ENCODE results near the gene RPL10A. TPM values are rescaled to one million over a fixed set of nuclear protein-coding genes. Genes with fewer than 3 reads are reported as not detected.

RPL10A gene
- total and polyA plus RNA-seq, 2 of the 13 experiments (the other 11 are each of a cell fraction or from before 2014, with no cell fraction given): 1,854 to 2,726 TPM

DNA sequence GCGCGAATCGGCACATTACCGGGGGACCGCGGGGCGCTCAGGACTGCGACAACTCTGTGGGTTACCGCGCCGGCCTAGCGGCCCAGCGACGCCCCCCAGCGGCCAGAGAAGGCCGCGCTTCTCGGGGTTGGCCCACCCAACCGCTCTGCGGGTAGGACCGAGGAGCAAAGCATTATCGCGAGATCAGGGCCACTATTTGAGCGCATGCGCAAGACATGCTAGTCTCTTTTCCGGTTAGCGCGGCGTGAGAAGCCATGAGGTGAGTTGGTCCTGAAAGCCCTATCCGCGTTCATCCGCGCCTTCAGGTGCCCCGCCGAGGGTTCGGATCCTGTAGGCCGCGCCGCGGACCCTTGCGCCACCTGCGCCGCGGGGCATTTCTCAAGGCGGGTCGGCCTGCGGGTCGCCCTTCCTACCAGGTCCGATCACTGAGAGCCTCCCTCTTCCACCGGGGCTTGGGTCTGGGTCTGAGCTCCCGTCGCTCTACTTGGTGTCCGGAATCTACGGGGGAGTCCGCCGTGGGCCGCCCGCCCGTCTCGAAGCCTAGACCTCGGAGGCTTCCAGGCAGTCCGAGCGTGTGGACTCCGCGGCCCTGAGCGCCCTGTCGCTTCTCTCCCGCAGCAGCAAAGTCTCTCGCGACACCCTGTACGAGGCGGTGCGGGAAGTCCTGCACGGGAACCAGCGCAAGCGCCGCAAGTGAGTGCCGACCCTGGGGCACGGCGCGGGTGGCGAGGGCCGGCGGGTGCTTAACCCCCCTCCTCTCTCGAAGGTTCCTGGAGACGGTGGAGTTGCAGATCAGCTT is at the start of gene RPL10A (continued):
- TF ChIP-seq DNMT3B (CRISPR knock-in tag; conservative IDR thresholded peaks at IDR 0.05): peak; percentile 59
- TF ChIP-seq NFYB (CRISPR knock-in tag; IDR thresholded peaks at IDR 0.05): peak; percentile 63
- 0 out of 2 replicates have a peak, but pooled peaks have one; percentile 15 for TF ChIP-seq ZKSCAN1 (IDR thresholded peaks at IDR 0.05; ENCODE audit: low read length)
- TF ChIP-seq NFIC (IDR thresholded peaks at IDR 0.05; ENCODE audit: low read length): no peak; the same call in 1 of the 2 replicates
- peak; percentile 90; the same call in 1 of the 2 replicates for TF ChIP-seq TBX2 (CRISPR knock-in tag; IDR thresholded peaks at IDR 0.05; ENCODE audit: borderline replicate concordance)
- TF ChIP-seq, protein P1, sequence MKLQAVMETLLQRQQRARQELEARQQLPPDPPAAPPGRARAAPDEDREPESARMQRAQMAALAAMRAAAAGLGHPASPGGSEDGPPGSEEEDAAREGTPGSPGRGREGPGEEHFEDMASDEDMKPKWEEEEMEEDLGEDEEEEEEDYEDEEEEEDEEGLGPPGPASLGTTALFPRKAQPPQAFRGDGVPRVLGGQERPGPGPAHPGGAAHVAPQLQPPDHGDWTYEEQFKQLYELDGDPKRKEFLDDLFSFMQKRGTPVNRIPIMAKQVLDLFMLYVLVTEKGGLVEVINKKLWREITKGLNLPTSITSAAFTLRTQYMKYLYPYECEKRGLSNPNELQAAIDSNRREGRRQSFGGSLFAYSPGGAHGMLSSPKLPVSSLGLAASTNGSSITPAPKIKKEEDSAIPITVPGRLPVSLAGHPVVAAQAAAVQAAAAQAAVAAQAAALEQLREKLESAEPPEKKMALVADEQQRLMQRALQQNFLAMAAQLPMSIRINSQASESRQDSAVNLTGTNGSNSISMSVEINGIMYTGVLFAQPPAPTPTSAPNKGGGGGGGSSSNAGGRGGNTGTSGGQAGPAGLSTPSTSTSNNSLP (IDR thresholded peaks at IDR 0.05; ENCODE audit: low read depth, low read length): no peak
- TF ChIP-seq CHD2 (IDR thresholded peaks at IDR 0.05; ENCODE audit: low read depth, low read length): peak; percentile 99
- TF ChIP-seq CENPT (CRISPR knock-in tag; IDR thresholded peaks at IDR 0.05; ENCODE audit: low read depth): peak; percentile 38; the same call in 1 of the 2 replicates
- TF ChIP-seq ARNTL (CRISPR knock-in tag; IDR thresholded peaks at IDR 0.05): peak; percentile 83
- TF ChIP-seq, protein P2, sequence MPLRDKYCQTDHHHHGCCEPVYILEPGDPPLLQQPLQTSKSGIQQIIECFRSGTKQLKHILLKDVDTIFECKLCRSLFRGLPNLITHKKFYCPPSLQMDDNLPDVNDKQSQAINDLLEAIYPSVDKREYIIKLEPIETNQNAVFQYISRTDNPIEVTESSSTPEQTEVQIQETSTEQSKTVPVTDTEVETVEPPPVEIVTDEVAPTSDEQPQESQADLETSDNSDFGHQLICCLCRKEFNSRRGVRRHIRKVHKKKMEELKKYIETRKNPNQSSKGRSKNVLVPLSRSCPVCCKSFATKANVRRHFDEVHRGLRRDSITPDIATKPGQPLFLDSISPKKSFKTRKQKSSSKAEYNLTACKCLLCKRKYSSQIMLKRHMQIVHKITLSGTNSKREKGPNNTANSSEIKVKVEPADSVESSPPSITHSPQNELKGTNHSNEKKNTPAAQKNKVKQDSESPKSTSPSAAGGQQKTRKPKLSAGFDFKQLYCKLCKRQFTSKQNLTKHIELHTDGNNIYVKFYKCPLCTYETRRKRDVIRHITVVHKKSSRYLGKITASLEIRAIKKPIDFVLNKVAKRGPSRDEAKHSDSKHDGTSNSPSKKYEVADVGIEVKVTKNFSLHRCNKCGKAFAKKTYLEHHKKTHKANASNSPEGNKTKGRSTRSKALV (CRISPR knock-in tag; IDR thresholded peaks at IDR 0.05): peak; percentile 94
- peak; percentile 92; the same call in 1 of the 2 replicates for TF ChIP-seq IRX3 (CRISPR knock-in tag; IDR thresholded peaks at IDR 0.05; ENCODE audit: borderline replicate concordance, low read depth)
- peak; percentile 81 for TF ChIP-seq MIER2 (CRISPR knock-in tag; IDR thresholded peaks at IDR 0.05)
- TF ChIP-seq, protein P3, sequence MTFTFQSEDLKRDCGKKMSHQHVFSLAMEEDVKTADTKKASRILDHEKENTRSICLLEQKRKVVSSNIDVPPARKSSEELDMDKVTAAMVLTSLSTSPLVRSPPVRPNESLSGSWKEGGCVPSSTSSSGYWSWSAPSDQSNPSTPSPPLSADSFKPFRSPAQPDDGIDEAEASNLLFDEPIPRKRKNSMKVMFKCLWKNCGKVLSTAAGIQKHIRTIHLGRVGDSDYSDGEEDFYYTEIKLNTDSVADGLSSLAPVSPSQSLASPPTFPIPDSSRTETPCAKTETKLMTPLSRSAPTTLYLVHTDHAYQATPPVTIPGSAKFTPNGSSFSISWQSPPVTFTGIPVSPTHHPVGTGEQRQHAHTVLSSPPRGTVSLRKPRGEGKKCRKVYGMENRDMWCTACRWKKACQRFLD (CRISPR knock-in tag; IDR thresholded peaks at IDR 0.05; ENCODE audit: borderline replicate concordance): peak; percentile 83
- TF ChIP-seq ZNF720 (CRISPR knock-in tag; IDR thresholded peaks at IDR 0.05): no peak
- TF ChIP-seq, protein P4, sequence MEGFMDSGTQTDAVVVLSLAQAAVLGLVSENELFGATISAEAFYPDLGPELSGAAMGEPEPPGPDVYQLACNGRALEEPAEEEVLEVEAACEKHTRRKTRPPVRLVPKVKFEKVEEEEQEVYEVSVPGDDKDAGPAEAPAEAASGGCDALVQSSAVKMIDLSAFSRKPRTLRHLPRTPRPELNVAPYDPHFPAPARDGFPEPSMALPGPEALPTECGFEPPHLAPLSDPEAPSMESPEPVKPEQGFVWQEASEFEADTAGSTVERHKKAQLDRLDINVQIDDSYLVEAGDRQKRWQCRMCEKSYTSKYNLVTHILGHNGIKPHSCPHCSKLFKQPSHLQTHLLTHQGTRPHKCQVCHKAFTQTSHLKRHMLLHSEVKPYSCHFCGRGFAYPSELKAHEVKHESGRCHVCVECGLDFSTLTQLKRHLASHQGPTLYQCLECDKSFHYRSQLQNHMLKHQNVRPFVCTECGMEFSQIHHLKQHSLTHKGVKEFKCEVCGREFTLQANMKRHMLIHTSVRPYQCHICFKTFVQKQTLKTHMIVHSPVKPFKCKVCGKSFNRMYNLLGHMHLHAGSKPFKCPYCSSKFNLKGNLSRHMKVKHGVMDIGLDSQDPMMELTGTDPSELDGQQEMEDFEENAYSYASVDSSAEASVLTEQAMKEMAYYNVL (CRISPR knock-in tag; IDR thresholded peaks at IDR 0.05; ENCODE audit: borderline replicate concordance): peak; percentile 81; the same call in 1 of the 2 replicates
- TF ChIP-seq ZNF124 (CRISPR knock-in tag; IDR thresholded peaks at IDR 0.05): peak; percentile 98
- TF ChIP-seq, protein P5, sequence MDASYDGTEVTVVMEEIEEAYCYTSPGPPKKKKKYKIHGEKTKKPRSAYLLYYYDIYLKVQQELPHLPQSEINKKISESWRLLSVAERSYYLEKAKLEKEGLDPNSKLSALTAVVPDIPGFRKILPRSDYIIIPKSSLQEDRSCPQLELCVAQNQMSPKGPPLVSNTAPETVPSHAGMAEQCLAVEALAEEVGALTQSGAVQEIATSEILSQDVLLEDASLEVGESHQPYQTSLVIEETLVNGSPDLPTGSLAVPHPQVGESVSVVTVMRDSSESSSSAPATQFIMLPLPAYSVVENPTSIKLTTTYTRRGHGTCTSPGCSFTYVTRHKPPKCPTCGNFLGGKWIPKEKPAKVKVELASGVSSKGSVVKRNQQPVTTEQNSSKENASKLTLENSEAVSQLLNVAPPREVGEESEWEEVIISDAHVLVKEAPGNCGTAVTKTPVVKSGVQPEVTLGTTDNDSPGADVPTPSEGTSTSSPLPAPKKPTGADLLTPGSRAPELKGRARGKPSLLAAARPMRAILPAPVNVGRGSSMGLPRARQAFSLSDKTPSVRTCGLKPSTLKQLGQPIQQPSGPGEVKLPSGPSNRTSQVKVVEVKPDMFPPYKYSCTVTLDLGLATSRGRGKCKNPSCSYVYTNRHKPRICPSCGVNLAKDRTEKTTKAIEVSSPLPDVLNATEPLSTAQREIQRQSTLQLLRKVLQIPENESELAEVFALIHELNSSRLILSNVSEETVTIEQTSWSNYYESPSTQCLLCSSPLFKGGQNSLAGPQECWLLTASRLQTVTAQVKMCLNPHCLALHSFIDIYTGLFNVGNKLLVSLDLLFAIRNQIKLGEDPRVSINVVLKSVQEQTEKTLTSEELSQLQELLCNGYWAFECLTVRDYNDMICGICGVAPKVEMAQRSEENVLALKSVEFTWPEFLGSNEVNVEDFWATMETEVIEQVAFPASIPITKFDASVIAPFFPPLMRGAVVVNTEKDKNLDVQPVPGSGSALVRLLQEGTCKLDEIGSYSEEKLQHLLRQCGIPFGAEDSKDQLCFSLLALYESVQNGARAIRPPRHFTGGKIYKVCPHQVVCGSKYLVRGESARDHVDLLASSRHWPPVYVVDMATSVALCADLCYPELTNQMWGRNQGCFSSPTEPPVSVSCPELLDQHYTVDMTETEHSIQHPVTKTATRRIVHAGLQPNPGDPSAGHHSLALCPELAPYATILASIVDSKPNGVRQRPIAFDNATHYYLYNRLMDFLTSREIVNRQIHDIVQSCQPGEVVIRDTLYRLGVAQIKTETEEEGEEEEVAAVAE (CRISPR knock-in tag; IDR thresholded peaks at IDR 0.05; ENCODE audit: borderline replicate concordance): peak; percentile 93
- peak; percentile 92 for TF ChIP-seq IRF2 (CRISPR knock-in tag; IDR thresholded peaks at IDR 0.05)
